Transverse colon (tissue), 4 donors: ENCODE data around the gene CRYBG2. TPM values are rescaled to one million over a fixed set of nuclear protein-coding genes. Genes with fewer than 3 reads are reported as not detected.

Source experiments
- DNase-seq: peaks from one replicate; pipeline ENCODE4 v3.0.0-alpha.2; 2019
- H3K27ac ChIP-seq, 4 donors: fragments of 200-600 bp; sonication (generic); 2 replicates each; pipeline ENCODE4 v1.5.1; 2016 to 2018; ENCODE audit warnings: inconsistent platforms in 4 of 4
- H3K27me3 ChIP-seq: fragments of 200-600 bp; sonication (generic); 2 replicates; pipeline ENCODE4 v1.5.1; 2017; ENCODE audit warnings: inconsistent platforms
- H3K36me3 ChIP-seq, 4 donors: fragments of 200-600 bp; sonication (generic); 2 replicates each; pipeline ENCODE4 v1.5.1; 2017 to 2019; ENCODE audit warnings: inconsistent platforms in 4 of 4
- H3K4me1 ChIP-seq, 4 donors: fragments of 200-600 bp; sonication (generic); 2 replicates each; pipeline ENCODE4 v1.5.1; 2017 to 2020; ENCODE audit warnings: inconsistent platforms in 4 of 4
- H3K4me3 ChIP-seq, 4 donors: fragments of 200-600 bp; sonication (generic); 1 replicate in 1 of 4; 2 replicates in 3 of 4; pipeline versions ENCODE4 v1.5.1 to v1.6.1; 2017 to 2019; ENCODE audit warnings: inconsistent platforms in 4 of 4
- H3K9me3 ChIP-seq, 2 donors: fragments of 200-600 bp; sonication (generic); 2 replicates each; pipeline ENCODE4 v1.5.1; 2017 to 2019; ENCODE audit warnings: inconsistent platforms in 2 of 2
- EP300 ChIP-seq: sonication (generic); formaldehyde crosslinking; IDR thresholded peaks from one replicate; pipeline ENCODE4 v1.6.1; 2017; ENCODE audit warnings: antibody characterized with exemption, low read depth
- POLR2A ChIP-seq: fragments of 450-650 bp; IDR thresholded peaks from one replicate; pipeline ENCODE4 v1.6.1; 2016; ENCODE audit warnings: antibody characterized with exemption, mild to moderate bottlenecking, moderate library complexity
- POLR2AphosphoS5 ChIP-seq, 3 donors: sonication (generic); formaldehyde crosslinking; IDR thresholded peaks; one replicate each; pipeline ENCODE4 v1.6.1; 2016; ENCODE audit warnings: antibody characterized with exemption in 3 of 3
- WGBS, 2 donors: methylation state at CpG; one replicate each; pipeline ENCODE4 v1.1.5; 2018; ENCODE audit warnings: low coverage in 1 of 2; 5-methylcytosine and 5-hydroxymethylcytosine counted together
- in situ Hi-C, 4 donors: fragments of 200-750 bp; cut with MboI; loops; one replicate each; pipeline versions ENCODE4 v1.15.0 to v1.15.1; 2017; ENCODE audit warnings: low sequenced_read_pairs in 3 of 4, low pct_ligation_motif_present in 1 of 4, low pct_unique_long_range_greater_than_20kb in 1 of 4
- intact Hi-C: fragments of 100-400 bp; cut with DNase I; formaldehyde crosslinking; loops from one replicate; pipeline ENCODE4 v1.15.1; 2023; ENCODE audit warnings: low total_unique reads
- total RNA-seq, 4 donors: library from RNA; depleted of rRNA; stranded (reverse); fragments of >200 nt; gene quantifications; one replicate each; pipeline ENCODE4 v1.1.0, GENCODE V29; 2016
- TF ChIP-seq, protein P1 (sequence below), 5 experiments: fragments of 200-600 bp in 3 of 5; fragments of 450-650 bp in 2 of 5; sonication (generic) in 3 of 5; IDR thresholded peaks; 1 replicate in 2 of 5; 2 replicates in 3 of 5; pipeline ENCODE4 v1.5.1; 2016 to 2017; ENCODE audit warnings: antibody characterized with exemption in 5 of 5, inconsistent platforms in 3 of 5, mild to moderate bottlenecking in 2 of 5, moderate library complexity in 1 of 5

Gene CRYBG2
- total RNA-seq, 4 donors from 2014 or later: 2.8 to 41.9 (median 22.3) TPM

DNA sequence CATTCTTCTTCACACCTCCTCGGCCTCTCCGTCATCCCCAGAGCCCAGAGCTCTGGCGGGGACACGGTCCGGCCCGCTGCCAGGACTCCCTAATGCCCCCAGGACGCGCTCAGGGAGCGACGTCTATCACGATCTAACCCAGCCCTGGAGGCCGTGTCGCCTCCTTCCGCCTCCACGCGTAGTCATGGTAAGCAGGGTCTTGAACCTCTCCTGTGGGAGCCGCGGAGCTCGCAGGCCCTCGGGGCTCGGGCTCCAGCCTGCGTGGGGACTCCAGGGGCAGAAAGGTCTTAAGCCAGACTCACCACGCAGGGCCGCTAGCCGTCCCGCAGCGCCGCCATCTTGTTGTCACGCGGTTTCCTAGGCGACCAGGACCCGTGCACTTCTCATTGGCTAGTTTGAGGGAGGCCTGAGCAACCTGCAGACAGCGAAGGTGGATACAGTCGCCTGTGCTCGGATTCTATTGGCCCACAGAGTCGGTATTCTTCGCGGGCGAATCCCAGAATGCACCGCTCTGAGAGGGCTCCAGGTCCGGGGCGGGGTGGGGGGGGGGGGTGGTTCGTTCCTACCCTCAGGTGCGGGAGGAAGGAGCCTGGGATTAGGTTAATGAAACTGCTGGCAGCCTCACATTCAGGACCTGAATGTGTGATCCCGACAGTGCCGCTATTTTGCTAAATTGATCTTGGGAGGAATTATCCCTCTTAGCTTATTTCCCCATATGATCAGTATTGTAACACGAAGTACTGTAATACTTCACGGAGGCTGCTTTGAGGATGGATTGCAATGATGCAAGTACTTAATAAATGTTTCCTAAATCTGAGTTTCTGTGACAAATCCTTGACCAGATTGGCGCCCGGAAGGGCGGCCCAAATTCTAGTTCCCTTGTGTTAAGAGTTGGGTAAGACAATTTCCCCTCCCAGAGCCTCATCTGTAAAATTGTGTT, 47.4 kb downstream of the CRYBG2 start, which contains the start of gene UBXN11:
Gene UBXN11 (minus strand): TSS at position 347 of the 940 bp plus-strand sequence. CDS start 3,753 bp downstream, outside the sequence.
- H3K4me3 ChIP-seq: peak within 1 kb of the TSS; percentile 57 to 82 (median 62)
- TF ChIP-seq POLR2A (peak; percentile 16), POLR2AphosphoS5 (IDR thresholded peaks at IDR 0.05) (no peak)
- intact Hi-C loops (no loop called here), in situ Hi-C loops (no loop called here)
- DNase-seq: peak; percentile 95
- H3K27ac ChIP-seq: peak within 1 kb of the TSS; percentile 47 to 74 (median 62)
- H3K27me3 ChIP-seq: no peaks in the 10 kb centered on the region
- peaks cover 5 to 16% (median 11%) of the 10 kb centered on the region in 4 donors for H3K4me1 ChIP-seq
- H3K36me3 ChIP-seq: no peaks in the 10 kb centered on the region
- 0 to 1% methylated on average over 9 to 42 of the region's 51 CpGs for WGBS, 2 donors
- no peaks in the 10 kb centered on the region for H3K9me3 ChIP-seq

DNA sequence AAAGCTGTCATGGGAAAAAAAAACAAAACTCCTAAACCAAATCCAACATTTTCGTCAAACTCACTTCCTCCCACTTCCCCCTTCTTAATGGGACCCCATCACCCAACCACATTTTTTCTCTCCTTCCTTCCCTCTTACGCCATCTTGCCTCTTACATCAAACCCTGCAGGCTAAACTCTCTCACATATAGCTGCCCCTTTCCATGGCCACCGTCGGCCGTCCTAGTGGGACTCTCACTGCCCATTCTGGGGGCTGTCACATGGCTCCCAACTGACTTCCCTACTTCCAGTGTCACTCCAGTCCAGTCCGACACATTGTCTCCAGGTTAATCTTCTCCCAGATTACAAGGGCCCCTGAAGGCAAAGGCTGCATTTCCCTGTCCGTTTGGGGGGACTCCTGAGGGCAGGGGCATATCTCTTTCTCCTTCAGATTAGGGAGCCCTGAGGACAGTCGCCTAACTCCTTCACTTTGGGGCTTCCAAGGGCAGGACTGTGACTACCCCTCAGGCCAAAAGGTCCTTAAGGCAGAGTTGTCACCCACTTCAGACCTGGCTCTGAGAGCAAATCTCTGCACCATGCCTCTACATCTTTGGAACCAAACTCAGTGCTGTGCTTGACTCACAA, 48.2 kb downstream of the CRYBG2 start:
- intact Hi-C loops: no loop called here
- Histone ChIP-seq H3K4me3 (peak overlapping the region; percentile 57 to 82 (median 62)), H3K27ac (peak overlapping the region; percentile 47 to 74 (median 62)), H3K27me3 (no peaks in the 10 kb centered on the region), H3K36me3 (no peaks in the 10 kb centered on the region), H3K4me1 (peaks cover 5 to 16% (median 11%) of the 10 kb centered on the region in 4 donors), H3K9me3 (no peaks in the 10 kb centered on the region)
- DNase-seq: no peak
- TF ChIP-seq POLR2A: no peak
- TF ChIP-seq, protein P1, sequence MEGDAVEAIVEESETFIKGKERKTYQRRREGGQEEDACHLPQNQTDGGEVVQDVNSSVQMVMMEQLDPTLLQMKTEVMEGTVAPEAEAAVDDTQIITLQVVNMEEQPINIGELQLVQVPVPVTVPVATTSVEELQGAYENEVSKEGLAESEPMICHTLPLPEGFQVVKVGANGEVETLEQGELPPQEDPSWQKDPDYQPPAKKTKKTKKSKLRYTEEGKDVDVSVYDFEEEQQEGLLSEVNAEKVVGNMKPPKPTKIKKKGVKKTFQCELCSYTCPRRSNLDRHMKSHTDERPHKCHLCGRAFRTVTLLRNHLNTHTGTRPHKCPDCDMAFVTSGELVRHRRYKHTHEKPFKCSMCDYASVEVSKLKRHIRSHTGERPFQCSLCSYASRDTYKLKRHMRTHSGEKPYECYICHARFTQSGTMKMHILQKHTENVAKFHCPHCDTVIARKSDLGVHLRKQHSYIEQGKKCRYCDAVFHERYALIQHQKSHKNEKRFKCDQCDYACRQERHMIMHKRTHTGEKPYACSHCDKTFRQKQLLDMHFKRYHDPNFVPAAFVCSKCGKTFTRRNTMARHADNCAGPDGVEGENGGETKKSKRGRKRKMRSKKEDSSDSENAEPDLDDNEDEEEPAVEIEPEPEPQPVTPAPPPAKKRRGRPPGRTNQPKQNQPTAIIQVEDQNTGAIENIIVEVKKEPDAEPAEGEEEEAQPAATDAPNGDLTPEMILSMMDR (IDR thresholded peaks at IDR 0.05): no peak
- no peak for TF ChIP-seq POLR2AphosphoS5 (IDR thresholded peaks at IDR 0.05)
- TF ChIP-seq EP300: no peak
- 20 to 31% methylated on average over 2 to 7 of the region's 8 CpGs for WGBS, 2 donors
- in situ Hi-C loops: no loop called here

DNA sequence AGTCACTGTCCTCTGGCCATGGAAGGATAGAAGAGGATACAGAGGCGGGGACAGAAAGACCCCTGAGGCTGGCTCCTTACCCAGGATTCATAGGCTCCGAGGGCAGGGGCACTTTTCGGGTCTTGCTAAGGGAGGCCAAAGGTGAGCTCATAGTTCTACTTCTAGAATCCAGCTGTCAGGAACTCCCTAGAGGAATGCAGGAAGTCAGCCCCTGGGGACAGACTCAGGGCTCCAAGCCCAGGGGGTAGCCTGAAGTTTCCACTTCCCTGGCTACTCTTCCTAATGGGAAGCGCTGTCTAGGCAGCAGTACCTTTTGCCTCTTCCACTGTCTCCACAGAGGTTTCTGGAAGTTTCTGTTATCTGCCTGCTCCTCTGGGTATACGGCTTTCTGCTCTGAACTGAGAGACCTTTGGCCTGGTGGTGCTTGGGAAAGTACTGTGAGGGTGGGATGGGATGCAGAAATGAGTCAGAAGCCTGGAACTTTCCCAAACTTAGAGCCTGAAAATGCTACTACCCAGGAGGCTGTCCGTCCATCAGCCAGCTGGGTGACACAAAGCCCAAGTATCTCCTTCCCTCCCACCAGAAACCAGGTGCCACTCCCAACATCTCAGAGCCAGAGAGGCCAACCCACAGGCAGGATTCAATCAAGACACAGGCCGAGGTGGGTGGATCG, 51.1 kb downstream of the CRYBG2 start:
- DNase-seq: no peak
- 76% methylated on average over 8 of the region's 8 CpGs; no CpG with 5 or more reads in 1 of the 2 donors for WGBS, 2 donors
- TF ChIP-seq EP300: no peak
- no peak for TF ChIP-seq POLR2A
- no peak for TF ChIP-seq POLR2AphosphoS5 (IDR thresholded peaks at IDR 0.05)
- TF ChIP-seq, protein P1 (IDR thresholded peaks at IDR 0.05): no peak
- intact Hi-C loops: no loop called here
- H3K9me3 ChIP-seq: no peaks in the 10 kb centered on the region
- no peak overlapping the region for H3K4me3 ChIP-seq
- H3K36me3 ChIP-seq: no peaks in the 10 kb centered on the region
- in situ Hi-C loops: no loop called here
- H3K27ac ChIP-seq: no peak overlapping the region
- H3K4me1 ChIP-seq: peaks cover 5 to 16% (median 11%) of the 10 kb centered on the region in 4 donors
- H3K27me3 ChIP-seq: no peaks in the 10 kb centered on the region

DNA sequence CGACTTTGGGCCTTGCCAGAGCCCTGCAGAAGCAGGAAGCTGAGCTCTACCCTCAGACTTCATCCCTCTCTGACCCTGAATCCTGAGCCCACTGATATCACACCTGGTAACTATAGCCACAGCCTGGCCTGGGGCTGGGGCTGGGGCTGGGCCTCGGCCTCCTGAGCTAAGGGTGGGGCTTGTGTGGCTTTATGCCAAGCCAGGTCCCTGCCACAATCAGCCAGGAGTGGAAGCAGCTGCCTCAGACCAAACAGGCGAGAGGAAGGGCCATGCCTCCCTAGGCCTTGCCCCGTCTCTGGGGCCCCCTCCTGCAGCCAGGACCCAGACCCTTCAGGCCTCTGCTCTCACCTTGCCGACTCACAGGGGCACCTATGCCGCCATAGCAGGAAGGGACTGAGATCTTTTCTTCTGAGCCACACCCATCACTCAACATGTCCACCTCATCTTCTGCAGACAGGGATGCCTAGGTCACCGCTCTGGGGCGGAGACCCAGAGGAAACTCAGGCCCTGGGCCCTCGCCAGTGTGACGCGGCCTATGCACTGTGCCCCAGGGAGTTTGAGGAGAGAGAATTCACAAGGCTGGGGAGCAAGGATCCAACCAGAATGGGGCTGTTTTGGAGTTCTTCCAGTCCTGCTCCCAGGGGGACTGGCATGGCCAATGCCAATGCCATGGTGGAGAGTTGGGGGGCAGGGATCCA, 53.2 kb downstream of the CRYBG2 start:
- no peaks in the 10 kb centered on the region for H3K36me3 ChIP-seq
- TF ChIP-seq POLR2A (no peak), EP300 (no peak), POLR2AphosphoS5 (IDR thresholded peaks at IDR 0.05) (no peak)
- TF ChIP-seq, protein P1 (IDR thresholded peaks at IDR 0.05): no peak
- WGBS, 2 donors: 87 to 100% methylated on average over 2 to 11 of the region's 11 CpGs
- intact Hi-C loops: no loop called here
- in situ Hi-C loops: no loop called here
- no peak overlapping the region for H3K27ac ChIP-seq
- H3K4me1 ChIP-seq: peaks cover 2 to 6% (median 3%) of the 10 kb centered on the region in 4 donors
- no peak for DNase-seq
- H3K9me3 ChIP-seq: no peaks in the 10 kb centered on the region
- H3K4me3 ChIP-seq: no peak overlapping the region
- H3K27me3 ChIP-seq: no peaks in the 10 kb centered on the region
